ENCODE measurements around the gene RAPGEF2.

The RAPGEF2 gene

DNA sequence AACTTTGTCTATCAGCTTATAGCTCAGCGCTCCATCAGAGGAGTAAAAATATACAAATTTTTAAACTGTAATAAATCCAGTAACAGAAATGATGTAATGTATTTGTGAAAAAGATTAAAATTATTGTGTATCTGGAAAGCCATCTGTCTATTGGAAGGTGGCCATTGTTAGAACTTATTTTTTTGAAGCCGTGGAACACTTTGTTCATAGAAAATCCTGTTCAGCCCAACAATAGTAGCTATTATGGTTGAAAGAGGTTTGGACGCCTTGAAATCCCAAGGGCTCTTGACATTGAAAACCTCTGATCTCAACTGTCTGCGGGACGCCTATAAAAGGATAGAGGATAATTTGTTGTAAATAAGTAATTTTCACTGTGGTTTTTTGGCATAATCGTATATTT, 98.3 kb downstream of the RAPGEF2 start:
- no peak for DNase-seq

DNA sequence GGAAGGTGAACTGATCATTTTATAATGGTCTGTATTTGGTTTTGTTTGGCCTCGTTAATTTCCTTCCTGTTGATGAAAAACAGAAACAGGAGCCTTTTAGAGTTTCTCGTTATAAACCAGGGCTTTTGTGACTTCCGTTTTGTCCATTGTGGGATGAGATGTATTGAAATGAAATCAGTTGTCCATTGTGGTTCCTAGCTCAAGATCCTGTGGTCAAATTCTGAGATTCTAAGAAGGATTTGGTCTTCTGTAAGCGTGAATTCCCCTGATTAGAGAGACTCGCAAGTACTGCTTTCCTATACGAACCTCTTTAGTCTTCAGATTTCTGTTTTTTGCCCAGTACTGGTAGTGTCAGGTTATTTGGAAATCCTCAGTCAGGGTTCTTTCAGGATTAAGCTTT, 101.7 kb downstream of the RAPGEF2 start:
- DNase-seq: no peak

DNA sequence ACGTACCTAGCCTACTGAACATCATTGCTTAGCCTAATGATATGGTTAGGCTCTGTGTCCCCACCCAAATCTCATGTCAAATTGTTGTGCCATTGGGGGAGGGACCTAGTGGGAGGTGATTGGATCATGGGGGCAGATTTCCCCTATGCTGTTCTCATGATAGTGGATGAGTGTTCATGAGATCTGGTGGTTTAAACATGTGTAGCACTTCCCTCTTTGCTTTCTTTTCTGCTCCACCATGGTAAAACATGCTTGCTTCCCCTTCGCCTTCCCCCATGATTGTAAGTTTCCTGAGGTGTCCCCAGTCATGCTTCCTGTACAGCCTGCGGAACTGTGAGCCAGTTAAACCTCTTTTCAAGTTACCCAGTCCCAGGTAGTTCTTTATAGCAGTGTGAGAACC, 102.6 kb downstream of the RAPGEF2 start:
- DNase-seq: no peak

DNA sequence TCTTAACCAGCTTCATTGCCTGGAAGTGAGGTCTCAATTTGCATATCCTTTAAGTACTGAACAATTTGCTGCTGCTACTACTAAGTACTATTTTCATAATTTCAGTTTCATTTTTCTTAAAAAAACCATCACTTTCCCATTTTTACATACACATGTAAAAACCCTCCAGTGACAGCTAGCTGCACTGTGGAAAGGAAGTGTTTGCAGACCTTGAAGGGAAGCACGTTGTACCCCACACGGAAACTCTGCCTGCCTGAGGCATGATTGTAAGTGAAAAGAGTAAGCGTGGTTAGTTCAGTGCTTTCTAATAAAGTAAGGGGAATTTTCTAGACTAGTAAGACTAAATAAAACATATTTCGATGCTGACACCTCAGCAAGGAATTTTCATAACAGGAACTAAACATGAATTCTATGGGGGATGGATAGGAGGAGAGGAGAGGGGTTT, 103.6 kb downstream of the RAPGEF2 start:
- DNase-seq: no peak

DNA sequence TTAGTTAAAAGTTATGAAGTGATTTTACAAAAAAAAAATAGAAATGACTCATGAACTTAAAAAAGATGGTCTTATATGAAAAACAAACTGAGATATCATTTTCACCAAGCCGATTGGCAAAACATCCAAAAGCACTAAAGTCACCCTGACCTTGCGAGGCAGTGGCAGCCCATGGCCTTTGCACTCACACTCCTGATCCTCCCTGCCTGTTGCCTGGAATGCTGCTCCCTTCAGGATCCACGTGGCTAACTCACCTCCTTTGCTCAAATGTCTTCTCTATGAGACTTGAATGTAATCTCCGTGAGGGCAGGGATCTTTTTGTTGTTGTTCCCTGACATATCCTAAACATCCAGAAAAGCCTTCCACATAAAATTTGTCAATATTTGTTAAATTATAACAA, 106.4 kb downstream of the RAPGEF2 start:
- no peak for DNase-seq

DNA sequence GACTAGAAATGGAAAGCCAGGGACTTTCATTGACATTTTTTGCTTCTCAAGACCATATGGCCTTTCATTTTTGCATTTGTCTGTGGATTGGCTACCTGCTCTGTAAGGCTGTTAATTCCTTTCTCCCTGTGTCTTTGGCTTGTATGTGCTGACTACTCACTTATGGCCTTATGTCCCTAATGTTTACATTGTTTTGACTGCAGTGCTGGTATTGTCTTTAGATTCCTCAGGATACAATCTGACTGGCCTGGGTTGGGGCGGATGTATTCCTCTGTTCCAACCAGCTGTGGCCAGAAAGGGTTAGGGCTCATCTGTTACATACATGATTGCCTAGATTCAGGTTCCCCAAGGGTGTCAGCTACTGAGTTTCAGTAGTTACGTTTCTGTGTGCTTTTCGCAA, 108.1 kb downstream of the RAPGEF2 start:
- DNase-seq: no peak

DNA sequence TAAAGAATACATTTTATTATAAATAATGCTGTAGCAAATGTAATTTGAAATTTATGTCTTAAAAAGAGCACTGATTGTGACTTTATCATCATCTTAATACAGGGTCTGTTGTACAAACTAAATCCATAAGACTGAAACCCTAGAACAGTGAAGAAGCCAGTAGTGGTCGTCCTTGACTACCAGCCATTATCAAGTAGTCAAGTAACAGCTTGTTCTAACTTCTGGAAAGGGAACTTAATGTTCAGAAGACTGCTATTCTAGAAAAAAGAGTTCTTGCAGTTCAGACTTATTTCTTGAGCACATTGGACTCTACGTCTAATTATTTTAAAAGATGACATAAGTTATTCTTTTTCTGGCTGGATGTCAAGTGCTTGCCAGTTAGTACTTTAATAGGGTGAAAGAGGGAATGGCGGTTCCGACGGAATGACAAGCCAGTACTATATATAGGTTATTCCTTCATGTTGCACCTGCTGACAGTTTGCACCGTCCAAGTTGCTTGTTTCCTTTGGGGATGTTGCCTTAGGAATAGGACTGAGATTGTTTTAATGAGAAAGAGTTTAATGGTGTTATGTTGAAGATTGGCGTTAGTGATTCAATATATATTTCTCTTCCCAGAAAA, 109.9 kb downstream of the RAPGEF2 start:
- DNase-seq: no peak

DNA sequence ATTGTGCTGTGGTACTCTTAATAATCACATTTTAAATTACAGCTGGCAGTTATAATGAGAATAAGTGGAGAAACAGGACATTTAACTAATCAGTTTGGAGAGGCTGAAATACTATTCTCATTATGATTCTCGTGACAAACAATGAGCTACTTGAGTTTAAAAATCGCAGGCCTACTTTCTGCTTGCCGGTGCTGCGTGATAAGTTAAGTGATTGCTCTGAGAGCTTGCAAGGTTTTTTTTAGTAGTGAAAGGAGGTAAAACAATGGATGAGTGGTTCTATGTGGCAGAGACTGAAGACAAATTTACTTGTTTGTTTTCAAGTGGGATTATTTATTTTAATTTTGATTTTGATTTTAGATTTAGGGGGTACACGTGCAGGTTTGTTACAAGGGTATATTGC, 114.0 kb downstream of the RAPGEF2 start:
- DNase-seq: no peak

DNA sequence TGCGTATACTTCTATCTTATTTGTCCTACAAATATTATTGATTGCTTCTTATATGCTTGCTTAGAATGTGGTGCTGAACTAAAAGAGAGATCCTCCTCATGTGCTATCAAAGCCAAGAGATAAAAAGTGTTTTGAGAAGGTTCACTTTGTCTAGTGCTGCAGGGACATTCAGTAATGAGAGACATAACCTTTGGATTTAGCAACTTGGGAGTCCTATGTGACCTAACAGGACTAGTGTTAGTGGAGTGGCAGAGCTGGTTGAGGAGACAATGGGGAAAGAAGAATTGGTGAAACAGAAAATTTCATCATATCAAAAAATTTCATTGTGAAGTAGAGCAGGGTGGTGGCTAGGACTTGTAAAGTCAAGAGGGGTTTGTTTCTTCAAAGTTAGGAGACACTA, 117.0 kb downstream of the RAPGEF2 start:
- DNase-seq: no peak

DNA sequence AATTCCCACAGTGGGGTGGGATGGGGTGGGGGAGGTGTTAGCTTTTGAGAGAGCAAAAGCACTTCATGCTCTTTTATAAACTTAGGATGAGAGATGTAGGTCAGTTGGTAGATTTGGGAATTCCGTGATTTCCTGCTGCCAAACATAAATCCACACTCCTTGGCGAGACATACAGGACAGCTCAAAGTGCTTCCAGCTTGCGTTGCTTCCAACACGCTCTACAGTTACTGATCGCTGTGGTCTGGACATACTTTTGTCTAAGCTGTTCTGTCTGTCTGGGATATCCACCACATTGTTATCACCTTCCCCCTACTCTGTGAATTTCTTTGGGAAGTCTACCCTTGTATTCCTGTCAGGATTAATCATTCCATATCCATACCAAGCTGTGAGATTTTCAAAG, 117.5 kb downstream of the RAPGEF2 start:
- DNase-seq: no peak

DNA sequence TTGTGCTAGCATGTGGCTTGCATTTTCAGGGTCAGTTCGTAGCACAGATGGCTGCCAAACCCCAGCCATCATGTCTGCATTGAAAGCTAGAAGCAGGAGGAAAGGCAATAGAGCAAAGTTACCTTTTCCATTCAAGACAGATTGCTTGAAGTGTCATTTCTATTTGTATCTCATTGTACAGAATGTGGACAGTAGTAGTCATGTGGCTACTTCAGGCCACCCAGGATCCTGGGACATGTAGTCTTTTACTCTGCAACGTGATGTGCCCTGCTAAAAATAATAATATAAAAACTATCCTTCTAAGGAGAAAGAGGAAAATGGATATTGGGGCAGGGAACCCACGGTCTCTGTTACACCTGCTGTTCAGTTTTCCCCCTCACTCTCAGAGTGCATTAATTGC, 118.4 kb downstream of the RAPGEF2 start:
- DNase-seq: no peak

DNA sequence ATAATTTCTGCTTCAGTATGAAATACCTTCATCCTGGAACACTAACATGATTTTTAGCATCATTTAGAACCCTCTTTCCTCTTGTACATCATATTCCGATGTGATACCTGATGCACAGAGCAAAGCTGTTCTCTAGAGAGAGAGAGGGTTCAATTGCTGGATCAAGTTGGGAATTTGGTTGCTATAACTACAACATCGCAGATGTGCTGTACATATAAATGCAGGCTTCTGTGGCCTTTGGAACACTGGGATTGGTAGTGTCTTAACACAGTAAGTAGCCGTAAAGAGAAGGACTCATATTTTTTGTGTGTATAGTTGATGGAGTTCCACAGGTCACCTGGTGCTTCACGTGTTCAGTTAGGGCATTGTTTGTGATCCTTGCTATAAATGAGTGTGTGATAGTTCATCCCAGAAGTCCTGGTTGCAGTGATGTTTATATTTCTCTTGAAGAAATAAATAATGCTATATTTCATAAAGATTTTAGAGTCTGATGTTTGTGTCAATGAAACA, 119.2 kb downstream of the RAPGEF2 start:
- no peak for DNase-seq

DNA sequence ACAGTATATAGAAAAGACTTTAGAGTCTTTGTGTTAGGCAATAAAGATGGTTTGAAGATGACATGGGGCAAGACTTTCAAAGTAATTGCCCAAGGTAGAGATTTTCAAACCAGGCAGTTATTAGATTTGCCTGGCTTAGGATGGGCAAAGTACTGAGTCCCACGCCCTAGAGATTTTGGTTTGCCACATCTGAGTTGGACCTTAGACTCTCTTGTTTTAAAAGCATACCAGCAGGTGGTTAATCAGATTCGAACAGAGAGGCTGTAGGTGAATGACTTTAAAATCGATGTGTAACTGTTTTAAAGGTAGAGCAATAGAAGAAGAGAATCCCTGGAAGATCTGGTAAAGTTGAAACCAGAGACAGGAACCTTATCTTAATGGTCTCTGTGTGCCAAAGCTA, 121.5 kb downstream of the RAPGEF2 start:
- no peak for DNase-seq

DNA sequence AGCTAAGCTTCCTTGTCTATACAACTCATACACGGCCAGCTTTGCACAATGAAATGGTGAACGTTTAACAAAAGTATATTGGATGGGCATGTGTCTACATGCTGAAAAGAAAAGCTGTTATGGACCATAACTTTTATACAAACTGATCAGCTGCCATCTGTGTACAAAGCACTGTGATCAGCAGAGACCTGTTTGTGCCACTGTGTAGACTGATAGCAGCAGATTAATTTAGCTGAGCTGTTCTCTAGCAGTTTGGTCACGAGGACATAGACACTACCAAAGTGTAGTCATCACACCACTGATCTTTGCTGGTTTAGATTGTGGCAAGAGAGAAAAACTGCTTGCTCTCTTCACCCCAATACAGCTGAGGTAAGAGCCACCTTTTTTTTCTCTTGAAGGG, 124.5 kb downstream of the RAPGEF2 start:
- no peak for DNase-seq

DNA sequence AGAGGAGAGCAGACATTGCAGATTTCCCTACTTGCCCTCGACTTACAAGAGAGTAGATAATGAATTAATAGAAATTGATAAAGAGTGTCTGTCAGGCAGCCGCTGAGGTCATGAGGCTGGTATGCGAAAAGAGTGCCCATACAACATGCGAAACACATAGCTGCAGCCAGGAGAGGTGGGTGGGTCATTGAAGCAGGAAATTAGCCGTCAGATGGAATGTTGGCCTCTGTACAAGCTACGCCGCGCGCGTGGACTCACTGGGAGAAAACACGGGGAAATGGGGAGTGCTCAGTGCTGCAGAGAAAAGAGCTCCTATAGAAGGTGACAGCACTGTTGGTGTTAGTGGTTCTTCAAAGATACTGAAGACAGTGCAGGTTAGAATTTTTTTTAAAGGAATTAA, 125.1 kb downstream of the RAPGEF2 start:
- DNase-seq: no peak

DNA sequence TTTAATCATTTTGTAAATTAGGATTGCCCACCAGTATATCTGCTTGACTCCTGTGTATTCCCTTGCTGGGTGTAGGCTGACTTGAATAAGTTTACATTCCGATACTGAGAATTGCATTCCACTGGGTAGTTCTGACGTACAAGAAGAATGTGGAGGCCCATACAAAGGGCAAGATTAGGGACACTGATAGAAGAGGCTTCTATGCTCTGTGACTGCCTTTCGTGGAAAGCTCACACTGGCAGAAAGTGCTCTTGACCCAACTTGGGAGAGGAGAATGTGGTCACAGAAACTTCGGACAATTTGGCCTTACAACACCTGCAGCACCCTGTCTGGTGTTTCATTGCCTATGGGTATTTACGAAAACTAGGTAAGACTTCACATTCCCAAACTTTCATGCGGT, 126.3 kb downstream of the RAPGEF2 start:
- no peak for DNase-seq

DNA sequence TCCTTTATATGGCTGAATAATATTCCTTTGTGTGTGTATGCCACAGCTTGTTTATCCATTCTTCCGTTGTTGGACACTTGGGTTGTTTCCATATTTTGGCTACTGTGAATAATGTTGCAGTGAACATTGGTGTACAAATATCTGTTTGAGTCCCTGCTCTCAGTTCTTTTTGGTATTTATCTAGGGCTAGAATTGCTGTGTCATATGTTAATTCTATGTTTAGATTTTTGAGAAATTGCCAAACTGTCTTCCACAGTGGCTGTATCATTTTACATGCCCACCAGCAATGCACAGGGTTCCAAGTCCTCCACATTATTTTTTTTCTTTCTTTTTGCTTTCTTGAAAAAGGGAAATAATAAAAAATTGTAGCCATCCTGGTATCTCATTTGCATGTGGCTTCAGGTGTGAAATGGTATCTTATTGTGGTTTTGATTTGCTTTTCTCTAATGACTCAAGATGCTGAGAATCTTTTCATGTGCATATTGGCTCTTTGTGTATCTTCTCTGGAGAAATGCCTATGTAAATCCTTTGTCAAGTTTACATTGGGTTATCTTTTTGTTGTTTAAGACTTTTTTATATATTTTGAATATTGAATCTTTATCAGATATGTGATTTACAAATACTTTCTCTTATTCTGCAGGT, 129.7 kb downstream of the RAPGEF2 start:
- DNase-seq: no peak

DNA sequence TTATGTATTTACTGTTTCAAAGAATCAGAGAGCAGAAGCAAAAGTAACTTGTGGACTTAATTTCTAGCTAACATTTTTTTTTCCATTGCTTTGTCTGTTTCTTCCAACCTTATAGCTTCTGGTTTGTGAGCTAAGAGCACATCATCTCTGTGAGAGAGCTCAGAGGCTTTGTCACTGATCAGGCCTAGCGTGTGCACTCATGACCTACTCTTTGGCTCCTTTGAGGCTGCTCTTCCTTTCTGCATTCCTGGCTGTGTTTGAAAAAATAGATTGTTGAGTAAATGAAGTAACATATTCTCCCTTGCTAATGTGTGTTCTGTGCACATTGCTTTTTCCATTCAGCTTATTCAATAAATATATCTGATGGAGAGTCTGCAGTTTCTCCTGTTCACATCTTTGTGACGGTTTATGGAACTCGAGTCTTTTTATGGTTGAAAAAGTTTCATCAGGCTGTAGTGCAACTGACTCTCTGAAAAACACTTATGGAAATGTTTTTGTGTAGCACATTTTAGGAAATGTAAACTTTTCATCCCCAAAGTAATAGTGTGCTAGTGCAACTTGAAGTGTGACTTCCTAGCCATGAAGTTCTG, 133.0 kb downstream of the RAPGEF2 start:
- DNase-seq: no peak

DNA sequence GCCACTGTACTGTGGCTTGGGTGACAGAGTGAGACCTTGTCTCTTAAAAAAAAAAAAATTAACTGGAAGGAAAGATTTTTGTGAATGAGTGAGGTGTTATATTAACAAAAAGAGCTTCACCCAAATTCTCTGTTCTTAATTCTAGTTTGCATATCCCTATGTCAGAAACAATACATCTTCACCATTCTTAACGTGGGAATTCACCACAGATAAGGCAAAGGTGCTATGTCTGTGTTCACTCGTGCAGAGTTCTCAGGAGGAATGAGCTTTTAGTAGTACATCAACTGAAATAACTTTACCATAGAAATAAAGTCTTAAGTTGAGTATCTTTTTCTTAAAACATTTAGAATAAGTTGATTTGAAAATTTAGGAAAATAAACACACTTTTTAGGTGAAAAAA, 135.1 kb downstream of the RAPGEF2 start:
- no peak for DNase-seq

DNA sequence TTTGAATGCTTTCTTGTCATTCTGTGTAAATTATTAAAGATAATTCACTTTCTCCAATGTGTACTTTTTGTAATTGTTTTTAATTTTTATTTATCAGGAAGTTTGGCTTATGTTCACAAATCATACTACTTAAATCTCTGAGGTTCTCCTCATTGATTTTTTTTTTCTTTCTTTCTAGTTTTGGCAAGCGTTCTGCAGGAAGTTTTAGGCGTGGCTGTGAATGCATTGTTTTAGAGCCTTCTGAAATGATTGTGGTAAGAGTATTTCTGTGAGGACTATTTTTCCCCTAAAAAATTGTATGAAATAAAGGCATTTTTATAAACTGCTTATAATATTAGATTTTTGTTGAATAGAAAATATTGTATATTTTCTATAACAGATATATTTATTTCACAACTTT, 135.8 kb downstream of the RAPGEF2 start:
- no peak for DNase-seq

DNA sequence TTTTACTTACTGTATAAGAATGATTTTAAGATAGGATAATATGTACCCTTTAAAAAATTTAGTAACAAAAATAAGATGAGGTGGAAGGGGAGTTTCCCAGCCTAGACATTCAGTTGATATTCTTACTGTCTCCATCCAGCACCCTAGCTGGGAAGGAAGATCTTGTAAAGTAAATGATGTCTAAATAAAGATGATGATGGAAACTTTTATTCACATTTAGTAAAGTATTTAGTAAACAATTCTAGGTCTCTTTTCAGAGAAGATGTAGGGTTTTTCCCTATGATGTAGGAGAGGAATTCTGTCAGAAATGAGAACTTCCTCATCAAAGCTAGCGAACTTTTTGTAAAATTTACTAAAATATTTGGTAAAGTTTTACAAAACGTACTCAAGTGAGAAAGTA, 136.8 kb downstream of the RAPGEF2 start:
- DNase-seq: no peak

DNA sequence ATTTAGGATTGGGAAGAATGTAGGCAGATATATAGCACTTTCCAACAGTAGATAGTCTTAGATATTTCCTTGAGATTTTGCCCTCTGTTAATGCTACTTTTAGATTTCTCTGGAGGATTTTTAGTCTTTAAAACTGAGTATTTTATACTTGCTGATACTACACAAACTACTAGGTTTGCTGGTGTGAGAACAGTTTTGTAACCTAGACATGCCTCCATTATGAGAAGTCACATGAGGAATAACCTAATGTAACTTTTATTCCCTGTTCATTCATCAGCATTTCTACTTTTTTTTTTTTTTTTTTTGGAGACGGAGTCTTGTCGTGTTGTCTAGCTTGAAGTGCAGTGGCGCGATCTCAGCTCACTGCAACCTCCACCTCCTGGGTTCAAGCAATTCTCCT, 137.2 kb downstream of the RAPGEF2 start:
- no peak for DNase-seq

DNA sequence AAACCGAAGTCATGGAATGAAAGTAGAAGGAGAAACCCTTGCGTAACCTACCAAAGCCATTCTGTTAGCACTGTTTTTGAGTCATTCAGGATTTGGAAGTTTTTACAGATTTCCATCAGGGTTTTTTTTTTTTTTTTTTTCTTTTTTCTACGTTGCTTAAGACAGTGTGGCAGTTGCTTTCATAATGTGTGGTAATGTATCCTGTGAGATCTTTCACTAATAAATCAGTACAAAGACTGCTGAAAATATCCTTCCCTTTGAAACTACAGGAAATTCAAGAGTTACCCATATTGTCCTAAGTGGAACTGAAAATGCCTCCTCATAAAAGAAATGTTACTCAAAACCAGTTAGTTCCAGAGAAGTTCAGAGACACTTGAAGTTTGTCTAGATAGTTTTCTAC, 137.8 kb downstream of the RAPGEF2 start:
- DNase-seq: no peak

DNA sequence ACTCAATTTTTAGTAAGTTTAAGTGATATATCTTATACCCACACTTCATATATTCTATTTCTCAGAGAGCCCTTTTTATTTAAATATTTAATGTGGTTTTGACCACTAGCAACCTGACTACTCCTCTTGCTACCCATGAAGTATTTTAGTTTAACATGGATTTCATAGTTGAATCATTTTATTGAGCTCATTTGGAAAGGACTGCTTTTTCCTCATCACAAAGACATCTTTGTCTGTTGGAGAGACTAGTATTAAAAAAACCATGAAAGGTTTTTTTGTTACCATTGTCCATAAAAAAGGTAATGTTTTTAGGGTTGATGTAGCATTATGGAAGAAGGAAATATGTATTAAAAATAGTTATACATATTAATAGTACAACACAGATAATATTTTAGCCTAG, 139.5 kb downstream of the RAPGEF2 start:
- DNase-seq: no peak

All from NCI-H2029 treated with DMSO at 0.1 percent for 48 hours (cell line).